GM19468 (cell line): Measurements from ENCODE around the gene KCNQ1.

Source experiments
- ATAC-seq: cut with Tn5 transposase; IDR thresholded peaks from one replicate; pipeline ENCODE4 v1.9.1; 2021; ENCODE audit warnings: mild to moderate bottlenecking, moderate library complexity, moderate number of reproducible peaks; ENCODE audit not compliant: unreplicated experiment; ENCODE audit errors: extremely low read depth

The KCNQ1 gene

DNA sequence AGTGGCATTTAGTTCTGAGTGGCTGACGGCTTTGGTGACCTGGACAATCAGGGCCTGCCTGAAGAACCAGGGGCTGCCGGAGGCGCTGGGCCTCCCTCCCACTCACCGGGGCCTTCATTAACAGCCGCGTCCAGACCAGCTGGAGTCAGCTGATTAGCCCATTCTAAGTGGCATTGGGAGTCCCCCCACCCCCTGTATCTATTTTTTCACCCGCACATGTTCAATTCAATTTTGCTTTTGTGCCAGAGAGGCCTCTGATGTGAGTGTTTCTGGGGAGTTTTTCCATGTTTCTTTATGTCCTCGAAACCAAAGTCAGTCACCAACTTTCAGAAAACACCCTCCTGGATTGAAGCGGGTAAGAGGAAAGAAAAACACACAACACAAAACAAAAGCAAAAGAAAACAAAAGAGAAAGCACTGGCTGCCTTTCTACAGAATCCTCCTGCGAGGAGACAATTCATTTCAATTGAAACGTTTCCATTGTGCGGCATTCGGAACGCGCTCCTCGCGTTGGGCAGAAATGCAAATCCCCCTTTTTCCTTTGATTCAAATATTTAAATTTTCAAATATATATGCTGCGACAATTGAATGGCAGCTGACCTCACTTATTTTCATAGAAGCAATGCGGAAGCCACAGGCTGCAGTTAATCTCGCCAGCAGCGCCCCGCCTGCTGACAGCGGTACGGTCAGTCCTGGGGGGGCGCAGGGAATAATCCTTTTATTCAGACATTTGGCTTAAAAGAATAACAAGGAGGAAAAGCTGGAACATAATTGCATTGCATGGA lies 423.1 kb downstream of the KCNQ1 start:
- no peak for ATAC-seq

DNA sequence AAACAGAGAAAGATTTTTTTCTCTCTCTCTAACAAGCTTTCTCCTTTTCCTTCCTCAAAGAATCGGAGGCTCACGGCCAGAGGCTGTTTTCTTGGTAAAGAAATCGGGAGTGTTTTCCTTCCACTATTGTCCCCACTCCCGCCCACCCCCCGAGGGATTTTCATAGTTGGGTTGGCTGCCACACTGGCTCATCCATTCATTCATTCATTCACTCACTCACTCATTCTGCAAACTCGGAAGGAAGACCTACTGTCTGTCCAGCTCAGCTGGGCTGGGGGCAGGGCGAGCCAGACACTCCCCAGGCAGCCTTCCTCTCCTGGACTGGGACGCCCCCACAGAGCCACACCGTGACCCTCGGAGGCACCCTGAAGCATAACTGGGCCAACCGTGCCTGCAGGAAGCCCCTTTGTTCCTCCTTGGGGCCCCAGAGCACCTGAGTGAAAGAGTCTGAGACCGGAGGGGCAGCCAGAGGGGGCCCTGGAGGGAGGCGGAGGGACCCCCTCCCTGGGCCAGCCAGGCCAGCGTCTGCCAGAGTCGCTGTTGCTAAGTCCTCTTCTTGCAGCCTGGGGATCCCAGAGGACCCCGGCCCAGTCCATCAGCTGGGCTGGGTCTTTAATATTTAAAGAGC lies 423.8 kb downstream of the KCNQ1 start:
- no peak for ATAC-seq

DNA sequence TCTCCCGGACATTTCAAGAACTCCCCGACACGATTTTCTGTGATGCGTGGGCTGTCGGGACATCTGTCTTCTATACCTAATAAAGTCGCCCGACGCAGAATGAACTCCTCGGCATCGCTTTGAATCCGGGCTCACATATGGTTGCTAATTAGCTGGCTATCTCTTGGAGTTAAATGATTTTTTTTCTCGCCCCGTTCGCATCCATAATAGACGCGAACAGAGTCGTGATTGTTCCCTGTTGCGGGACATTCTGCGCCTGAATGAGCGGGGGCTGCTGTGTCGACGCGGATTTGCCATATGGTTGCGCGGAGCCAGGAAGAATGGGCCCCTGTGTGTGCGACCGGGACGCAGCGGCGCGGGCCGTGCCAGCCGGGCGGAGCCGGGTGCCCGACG lies 424.3 kb downstream of the KCNQ1 start:
- no peak for ATAC-seq

DNA sequence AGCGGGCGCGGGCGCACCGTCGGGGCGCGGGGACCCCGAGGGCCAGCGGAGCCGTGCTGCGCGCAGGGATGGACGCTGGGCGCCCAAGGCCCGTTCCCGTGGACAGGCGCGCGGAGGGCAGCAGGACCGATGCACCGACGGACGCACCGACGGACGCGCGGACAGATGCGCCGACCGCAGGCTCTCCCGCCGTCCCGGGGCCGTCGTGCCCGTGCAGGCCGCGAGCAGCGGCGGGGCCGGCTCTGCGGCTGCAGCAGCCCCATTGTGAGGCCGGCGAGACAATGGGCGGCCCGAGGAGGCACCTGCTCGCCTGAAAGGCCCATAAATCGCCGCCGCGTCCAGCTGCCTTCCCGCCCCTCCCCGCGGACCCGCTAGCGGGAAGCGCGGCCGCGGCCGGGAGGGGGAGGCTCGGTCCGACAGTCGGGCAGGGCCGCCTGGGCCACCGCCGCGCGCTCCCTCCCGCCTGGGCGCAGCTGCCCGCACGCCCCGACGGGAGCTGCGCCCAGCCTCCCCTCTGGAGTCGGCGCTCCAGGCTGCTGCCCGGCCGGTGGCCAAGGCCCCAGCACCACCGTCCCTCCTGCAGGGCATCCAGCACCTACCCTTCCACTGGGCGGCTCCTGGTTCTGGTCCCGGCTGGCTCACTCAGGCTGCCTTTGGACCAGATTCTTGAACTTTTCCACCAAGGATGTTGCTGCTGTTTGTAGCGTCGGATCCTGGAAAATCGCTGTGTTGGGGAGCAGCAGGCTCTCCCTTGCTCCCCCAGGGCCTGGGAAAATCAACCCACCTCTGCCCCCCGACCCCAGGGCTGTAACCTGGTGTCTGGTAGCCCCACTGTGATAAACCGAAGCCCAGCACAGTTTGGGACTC lies 425.0 kb downstream of the KCNQ1 start:
- ATAC-seq: no peak

DNA sequence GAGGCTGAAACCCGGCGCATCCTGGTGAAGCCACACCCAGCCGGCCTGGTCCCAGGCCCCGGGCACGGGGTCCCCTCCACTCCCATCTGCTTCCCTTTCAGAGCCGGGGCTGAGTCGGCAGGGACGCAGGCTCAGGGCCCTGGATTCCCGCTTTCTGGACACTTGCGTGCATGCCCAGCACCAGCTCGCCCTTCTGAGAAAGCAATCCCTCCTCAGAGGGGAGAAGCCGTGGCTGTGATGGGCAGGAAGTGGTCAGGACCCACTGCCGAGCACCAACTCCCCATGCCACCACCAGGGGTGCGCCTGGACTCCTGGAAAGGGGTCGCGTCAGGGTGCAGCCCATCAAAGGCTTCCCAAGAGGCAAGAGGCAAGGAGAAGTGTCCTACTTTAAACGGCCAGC lies 425.7 kb downstream of the KCNQ1 start:
- no peak for ATAC-seq

DNA sequence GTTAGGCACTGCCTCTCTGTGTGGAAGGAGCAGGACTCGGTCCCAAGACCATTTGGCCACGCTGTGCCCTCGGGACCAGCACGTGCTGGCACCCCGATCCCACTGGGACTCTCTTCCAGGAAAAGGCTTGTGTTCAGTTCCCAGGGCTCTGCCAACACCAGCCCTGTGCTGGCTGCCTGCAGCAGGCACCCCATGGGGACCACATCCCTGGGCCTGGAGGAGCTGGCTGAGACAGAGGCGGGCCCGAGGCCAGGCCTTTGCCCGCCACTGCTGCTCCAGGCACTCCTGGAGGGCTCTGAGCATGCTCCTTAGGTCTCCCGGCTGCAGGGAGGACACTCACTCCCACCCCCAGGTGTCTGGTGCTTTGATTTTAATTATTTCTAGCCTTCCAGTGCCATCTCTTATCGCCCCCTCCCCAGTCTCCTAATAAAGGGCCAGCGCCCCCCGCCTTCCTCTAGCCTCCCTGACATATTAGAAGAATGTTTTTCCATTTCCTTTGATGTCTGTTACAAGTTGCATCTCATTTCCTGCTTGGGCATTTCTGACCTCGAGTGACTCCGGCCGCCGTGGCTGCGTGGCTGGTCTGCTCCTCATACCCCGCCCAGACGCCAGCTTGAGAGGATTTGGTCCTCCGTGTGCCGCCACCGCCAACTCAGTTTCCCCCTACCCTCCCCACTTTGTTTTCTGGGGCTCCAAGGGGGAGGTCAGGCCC lies 426.3 kb downstream of the KCNQ1 start:
- ATAC-seq: no peak

DNA sequence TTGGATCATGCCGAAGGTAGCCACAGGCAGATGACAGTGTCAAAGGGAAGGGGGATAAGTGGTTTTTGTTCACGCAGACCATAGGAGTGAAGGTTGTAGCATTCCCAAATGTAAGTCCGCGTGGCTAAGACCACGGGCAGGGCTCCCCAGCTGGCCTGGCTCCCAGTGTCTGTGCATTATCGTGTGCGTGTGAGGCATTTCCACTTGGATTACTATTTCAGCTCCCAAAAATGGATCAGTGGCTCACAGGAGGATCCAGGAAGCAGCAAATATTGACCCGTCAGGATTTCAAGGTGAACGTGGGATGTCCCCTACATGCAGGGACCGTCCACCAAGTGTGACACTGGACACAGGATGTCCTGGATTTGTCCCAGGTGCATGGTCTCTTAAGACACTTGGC lies 430.2 kb downstream of the KCNQ1 start:
- ATAC-seq: no peak

DNA sequence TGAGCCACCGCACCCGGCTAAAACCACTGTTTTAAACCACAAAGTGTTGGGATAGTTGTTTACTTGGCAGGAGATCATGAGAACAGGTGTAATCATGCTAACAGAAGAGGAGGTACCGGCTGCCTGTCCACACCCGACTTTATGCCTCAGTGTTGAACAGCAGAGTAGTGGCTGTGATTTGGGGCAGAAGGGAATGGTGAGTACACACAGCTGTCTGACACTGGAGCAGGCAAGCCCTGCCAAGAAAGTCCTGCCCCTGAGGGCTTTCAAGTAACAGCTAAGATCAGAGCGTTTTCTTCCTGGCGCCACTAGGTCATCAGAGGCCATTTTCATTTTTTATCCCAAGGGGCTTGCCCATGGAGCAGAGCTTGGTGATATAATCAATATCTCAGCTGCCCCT lies 432.7 kb downstream of the KCNQ1 start:
- no peak for ATAC-seq

DNA sequence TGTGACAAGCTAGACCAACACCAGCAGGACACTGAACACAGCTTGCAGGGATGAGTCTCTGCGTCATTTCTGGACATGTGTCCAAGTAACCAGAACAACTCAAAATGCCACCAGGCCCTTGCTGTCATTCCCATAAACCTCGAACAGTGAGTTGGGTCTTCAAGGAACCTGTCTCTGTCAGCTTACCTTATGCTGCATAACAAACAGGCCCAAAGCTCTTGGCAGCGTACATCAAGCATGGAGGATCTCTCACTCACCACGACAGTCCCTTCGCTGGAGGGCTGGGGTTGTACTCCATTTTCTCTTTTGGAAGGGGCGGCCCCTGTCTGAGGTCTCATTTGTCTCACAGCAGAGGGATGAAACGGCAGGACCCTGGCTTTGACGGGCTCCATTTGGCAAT lies 434.0 kb downstream of the KCNQ1 start:
- no peak for ATAC-seq

DNA sequence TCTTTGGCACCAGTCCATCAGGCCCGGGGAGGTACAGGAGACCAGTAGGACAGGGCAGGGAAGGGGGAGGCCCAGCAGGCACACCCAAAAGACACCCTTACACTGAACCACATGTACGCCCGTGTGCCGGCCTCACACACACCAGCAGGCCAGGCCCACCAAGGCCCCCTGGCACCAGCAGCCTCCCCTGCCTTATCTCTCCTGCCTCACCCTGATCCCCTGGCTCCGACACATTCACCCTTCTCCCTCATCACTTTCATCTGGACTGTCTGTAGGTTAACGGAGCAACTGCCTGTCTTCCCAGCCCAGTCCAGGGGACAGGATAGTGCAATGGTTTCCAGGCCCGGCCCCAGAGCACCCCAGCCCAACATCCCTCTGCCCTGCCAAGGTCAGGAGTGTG lies 435.8 kb downstream of the KCNQ1 start:
- no peak for ATAC-seq

DNA sequence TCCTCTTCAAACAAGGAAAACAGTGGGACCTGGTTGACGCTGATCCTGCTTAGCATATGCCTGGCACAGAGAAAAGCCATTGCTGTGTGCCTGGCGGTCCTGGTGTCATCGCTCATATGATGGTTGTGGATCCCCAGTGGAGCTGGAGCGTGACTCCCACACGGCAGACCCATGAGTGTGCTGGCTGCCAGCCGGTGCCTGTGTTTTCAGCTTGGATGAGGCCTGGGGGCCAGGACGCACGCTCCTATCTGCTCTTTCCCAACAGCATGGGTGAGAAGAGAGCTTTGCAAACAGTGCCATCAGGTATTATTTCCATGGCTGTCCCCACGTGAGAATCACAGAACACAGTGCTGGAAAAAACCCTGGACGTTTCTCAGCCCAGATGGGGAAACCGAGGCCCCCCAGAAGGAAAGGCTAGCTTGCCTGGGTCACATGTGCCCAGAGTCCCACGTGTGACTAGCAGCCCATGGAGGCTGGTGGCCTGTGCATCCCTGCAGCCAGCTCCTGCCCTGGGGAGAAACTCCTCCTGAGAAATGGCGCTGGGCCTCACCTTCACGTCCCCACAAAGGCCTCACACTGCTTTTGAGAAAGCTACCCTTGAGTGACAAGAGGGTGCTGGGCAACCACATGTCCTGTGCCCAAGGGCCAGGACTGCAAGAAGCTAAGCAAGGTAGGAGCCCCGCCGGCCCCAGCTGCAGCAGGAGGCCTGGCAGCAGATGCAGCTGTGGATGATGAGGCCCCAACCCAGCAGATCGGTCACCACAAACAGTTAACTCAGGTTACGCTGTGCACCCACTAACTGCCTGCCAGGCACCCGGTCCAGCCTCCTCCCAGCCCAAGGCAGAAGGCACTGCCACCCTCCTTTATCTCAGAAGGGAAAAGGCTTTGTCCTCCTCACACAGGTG lies 436.5 kb downstream of the KCNQ1 start:
- ATAC-seq: no peak

DNA sequence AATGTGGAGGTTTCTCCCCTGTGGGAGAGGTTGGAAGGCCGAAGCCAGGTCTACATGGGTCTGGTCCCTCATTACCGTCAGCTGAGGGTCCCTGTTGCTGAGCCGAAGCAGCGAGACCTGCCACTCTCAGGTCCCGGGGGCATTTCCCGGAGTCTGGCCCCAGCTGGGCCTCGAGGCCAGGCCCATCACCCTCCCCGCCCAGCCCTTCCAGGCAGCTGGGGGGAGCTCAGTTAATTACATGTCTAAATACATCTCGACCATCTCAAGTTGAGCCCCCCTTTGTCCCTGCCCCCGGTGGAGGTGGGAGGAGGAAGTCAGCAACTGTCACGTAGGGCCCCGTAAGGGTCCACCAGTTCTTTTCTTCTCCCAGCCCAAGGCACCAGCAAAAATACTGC lies 437.2 kb downstream of the KCNQ1 start:
- no peak for ATAC-seq

DNA sequence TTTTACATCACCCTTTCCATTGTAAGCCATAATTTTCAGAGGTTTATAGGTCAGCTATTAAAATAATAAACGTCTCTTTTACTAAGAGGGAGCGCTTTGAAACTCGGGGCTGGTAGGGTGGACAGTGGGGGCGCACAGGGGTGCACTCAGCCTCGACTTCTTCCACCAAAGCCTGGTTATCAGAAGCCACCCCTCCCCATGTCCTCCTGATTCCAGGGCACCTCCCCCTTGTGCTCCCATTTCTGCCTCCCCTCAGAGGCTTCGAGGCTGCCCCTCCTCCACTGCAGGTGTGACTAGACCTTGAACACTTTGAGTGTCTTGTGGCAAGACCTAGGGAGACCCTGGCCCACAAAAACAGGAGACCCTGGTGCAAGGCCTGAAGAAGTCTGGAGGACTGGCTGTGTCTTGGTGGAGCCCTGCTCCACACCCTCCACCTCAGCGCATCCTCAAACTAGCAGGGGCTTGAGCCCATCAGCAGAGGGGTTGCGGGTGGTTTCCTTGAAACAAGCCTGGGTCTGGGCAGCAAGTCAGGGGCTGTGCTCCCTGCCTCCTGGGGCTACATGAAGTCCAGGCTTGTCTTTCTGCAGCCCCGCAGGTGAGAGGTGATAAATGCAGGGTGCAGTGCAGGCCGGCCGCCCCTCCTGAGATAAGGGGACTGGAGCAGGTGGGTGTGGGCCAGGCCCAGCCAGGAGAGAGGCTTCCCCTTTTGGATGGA lies 437.7 kb downstream of the KCNQ1 start:
- ATAC-seq: no peak

DNA sequence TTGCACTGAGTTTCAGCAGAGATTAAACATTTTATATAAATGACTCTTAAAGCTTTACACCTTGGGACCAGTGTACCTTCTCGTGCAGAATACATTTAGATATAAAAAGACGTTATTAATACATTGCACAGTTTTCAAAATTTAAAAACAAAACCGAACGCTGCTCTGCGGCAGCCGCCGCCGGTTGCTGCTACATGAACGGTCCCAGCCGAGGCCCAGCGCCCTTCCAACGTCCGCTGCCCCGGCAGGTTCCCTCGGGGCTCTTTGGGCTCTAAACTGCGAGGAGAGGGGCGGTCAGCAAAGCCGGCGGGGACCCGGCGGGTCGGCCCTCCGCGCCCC lies 438.8 kb downstream of the KCNQ1 start:
- ATAC-seq: no peak

DNA sequence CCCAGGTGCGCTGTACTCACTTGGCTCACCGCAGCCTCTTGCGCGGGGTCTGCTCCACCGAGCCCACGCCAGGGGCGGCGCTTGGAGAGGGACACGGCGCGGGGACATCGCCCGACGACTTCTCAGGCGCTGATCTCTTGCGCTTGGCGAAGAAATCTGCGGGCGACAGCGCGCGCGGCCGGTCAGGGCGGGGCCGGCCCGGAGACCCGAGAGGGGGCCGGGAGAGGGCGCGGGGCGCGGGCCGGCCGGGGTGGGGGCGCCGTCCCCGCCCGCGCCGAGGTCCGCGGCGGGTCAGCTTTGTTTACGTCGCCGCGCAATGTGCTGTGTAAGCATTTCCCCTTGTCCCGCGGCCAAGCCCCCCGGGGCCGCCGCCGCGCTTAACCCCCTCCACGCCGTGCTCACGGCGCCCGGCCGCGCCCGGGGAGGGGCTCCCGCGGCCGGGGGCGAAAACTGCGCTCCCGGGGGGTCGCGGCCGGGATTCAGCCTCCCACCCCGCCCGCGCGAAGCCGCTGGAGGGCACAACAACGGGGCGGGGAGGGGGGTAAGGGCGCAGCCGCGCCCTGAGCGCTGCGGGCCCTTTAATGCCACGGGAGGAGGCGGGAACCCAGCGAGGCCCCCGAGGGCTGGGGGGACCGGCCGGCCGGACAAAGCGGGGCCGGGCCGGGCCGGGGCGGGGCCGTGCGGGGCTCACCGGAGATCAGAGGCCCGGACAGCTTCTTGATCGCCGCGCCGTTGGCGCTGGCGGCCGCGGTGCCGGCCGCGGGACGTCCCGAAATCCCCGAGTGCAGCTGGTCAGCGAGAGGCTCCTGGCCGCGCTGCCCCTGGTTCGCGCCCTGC lies 439.4 kb downstream of the KCNQ1 start:
- no peak for ATAC-seq

DNA sequence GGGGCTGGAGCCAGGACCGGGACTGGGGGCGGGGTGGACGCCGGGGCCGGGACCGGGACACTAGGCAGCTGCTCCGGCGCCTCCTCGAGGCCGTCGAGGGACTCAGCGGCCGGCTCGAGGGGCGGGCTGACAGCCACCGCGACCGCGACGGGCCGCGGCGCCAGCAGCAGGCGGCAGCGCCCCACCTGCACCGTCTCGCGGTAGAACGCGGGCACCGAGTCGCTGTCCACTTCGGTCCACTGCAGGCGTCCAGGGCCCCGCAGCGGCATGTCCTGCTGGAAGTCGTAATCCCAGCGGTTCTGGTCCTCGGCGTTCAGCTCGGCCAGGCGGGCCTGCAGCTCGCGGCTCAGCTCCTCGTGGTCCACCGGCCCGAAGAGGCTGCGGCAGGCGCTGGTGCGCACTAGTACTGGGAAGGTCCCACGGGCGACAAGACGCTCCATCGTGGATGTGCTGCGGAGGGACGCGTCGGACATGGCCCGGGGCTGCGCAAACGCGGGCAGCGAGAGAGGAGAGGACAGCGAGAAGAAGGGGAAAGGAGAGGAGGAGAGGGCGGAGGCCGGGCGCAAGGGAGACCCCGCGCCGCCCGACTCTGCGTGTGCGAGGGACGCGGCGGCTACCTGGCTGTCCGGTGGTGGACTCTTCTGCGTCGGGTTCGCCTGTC lies 440.3 kb downstream of the KCNQ1 start:
- no peak for ATAC-seq

DNA sequence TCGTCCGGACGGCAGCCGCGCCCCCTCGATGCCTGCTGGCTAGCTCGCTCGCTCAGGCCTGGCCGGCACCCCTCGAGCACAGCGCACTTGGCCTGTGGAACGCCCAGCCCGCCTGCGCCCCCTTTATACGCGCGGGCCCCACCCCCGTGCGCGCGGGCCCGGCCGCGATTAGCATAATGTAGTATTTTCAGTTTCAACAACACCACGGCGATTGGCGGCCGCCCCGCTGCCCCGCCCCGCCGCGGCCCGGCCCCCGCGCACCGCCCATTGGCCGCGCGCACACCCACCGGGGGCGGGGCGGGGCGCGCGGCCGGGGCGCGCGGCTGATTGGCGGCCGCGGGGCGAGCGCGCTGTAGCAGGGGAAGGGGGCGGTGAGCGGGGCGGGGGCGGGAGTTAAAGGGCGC lies 440.9 kb downstream of the KCNQ1 start, which contains the start of gene CDKN1C:
Gene CDKN1C (minus strand): TSS at position 98 of the 404 bp plus-strand sequence. CDS start 319 bp downstream, outside the sequence.
- ATAC-seq: peak; percentile 56
